GM19372 (cell line): ENCODE data around the gene GCNT1.
"Not testable (repeated sequence)": the region's sequence is repeated elsewhere in the genome, so short reads cannot be mapped to it uniquely, and the experiment has no call there.

Experiments used
- ATAC-seq: cut with Tn5 transposase; IDR thresholded peaks from one replicate; pipeline ENCODE4 v1.9.1; 2021; ENCODE audit warnings: mild to moderate bottlenecking, low read depth, moderate library complexity; ENCODE audit not compliant: unreplicated experiment

GCNT1 gene

DNA sequence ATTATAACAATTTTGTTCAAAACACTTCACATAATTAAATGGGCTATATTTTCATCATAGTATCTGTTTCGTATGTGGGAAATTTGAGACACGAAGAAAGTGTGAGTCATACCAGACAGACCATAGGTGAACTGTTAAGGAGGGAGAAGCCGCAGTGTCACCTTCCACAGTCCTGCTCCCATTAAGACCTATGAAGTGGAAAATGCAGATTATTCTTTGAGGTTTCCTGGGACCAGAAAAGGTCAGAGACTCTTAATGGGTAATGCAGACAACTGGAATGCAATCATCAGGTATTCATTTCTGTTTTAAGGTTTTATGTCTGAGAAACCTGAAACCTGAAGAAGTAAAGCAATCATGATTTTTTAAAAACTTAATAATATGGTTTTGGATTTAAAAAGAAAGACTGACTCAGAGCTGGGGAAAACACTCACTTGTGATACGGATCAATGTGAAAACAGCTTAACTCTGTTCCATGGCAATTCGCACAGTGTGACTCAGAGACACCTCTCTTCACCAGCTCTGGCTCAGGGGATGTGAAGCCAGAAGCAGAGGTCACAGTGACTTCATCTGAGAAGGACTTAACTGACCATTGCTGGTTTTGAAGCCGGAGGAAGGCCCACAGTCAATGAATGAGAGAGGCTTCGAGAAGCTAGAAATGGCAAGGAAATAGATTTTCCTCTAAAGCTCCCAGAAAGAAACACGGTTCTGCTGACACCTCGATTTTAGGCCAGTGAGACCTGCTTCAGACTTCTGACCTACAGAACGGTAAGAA lies 17.2 kb upstream of the GCNT1 start:
- peak; percentile 57 for ATAC-seq

DNA sequence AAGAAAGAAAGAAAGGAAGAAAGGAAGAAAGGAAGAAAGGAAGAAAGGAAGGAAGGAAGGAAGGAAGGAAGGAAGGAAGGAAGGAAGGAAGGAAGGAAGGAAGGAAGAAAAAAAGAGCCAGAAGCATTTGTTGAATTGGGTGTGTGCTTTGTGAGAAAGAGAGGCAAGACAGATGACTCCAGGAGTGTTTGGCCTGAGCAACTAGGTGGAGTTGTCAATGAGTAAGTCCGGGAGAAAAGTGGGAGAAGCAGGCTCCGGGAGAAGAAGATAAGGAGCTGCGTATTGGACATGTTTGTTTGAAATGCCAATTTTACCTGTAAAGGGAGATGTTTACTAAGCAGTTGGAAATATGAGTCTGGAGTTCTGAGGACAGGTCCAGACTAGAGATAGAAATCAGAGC lies 15.1 kb upstream of the GCNT1 start:
- ATAC-seq = no peak

DNA sequence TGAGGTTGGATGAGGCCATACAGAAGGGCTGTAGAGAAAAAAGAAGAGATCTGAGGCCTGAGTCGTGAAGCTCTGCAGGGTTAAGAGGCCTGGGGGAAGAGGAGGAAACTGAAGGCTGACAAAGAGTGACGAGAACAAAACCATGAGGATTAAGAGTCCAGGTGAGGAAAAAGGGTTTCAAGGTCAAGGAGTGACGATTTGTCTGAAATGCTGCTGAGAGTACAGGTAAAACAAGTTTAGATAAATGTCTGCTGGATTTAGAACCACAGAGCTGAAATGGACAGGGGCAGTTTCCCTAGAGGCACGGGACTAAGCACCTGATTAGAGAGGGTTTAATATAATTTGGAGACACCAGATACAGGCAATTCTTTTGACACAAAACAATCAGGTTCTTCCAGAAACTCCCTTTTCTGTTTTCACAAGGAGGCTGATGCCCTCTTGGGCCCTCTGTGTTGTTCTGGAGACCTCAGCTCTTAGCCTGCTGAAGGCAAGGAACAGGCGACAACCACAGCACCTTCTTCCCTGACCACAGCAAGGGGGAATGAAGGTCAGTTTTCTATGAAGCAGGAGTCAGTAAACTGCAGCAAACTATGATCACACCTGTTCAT lies 14.6 kb upstream of the GCNT1 start:
- no peak for ATAC-seq

DNA sequence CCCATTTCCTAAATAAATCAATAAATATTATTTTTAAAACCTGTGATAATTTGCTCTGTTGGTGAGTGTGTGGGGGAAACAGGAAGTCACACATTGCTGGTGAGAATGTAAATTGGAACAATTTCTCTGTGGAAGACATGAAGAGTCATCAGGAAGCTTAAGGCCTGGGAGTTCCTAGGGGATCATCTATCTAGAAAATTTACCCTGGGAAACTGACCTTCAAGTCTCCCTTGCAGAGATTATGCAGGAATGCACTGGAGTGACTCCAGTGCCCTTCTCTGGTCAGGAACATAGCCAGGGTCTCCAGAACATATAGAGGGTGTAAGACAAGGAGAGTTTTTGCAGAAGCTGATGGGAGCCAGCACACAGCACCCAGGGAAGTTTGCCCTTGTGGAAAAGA lies 13.0 kb upstream of the GCNT1 start:
- no peak for ATAC-seq

DNA sequence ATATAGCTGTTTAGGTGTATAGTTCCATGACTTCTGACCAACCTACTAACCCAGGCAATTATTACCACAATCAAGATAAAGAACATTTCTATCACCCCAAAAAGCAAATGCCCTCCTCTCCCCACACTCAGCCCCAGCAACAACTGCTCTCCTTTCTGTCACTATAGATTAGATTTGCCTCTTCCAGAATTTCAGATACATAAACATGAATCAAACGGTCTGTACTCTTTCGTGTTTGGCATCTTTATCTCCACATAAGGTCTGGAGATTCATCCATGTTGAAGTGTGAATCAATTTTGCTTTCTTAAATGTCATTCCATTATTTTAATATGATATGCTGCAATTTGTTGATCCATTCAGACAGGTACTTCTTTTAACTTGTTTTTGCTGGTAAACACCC lies 10.5 kb upstream of the GCNT1 start:
- no peak for ATAC-seq

DNA sequence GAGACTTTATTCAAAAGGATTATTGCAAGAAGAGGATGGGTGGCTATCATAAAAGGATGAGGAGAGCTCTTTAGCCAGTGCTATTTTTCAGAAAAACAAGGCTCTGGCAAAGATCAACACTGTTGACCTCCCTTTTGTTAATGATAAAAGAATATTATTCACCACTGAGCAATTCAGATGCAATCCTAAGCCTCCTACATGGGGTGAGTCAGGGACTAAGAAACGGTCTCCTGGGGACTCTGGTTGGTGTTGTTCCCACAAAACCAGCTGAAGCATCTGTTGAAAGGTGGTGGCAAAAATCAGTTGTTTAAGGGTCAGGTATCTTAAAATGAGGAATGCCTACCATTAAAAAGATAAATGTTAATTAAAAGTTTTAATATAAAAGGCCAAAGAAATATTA lies 7.7 kb upstream of the GCNT1 start:
- ATAC-seq = no peak

DNA sequence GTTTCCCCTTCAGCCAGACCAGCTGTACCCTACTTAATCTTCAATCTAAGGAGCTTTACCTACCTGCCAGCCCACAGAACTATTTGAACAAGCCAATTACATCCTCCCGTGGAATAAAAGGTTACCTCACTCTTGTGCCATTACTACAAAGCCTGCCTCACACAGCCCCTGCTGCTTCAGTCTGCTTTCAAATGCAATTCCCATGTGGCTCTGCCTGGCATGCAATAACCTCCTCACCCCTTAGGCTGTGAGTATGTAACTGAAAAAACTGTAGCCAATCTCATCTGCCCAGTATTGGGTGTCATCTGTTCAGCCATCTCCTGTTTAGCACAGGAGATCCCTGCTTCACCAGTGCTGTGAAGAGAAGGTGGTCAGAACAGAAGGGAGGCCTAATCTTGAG lies 6.1 kb upstream of the GCNT1 start:
- ATAC-seq = no peak

DNA sequence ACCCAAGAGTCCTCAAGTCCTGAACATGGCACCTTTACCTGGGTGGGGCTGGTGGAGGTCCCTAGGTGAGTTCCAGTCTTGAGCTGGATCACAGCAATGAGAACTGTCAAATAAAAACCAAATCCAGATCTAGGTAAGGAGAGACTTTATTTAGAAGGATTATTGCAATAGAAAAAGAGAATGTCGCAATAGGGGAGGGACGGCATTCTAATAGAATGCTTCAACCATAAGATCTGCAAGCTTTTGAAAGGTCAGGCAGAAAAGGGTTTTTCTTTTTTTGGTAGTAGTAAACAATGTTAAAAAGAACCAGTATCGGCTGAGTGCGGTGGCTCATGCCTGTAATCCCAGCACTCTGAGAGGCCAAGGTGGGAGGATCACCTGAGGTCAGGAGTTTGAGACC lies 5.2 kb upstream of the GCNT1 start:
- ATAC-seq = no peak

DNA sequence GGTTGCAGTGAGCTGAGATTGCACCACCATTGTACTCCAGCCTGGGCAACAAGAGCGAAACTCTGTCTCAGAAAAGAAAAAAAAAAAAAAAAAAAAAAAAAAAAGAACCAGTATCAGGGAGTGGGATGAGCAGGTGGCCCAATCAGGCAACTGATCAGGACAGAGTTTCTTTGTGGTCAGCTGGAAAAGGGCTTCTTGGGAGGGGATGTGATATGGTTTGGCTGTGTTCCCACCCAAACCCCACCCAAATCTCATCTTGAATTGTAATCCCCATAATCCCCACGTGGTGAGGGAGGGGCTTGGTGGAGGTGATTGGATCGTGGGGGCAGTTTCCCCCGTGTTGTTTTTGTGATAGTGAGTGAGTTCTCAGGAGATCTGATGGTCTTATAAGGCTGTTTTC lies 4.7 kb upstream of the GCNT1 start:
- ATAC-seq = no peak

DNA sequence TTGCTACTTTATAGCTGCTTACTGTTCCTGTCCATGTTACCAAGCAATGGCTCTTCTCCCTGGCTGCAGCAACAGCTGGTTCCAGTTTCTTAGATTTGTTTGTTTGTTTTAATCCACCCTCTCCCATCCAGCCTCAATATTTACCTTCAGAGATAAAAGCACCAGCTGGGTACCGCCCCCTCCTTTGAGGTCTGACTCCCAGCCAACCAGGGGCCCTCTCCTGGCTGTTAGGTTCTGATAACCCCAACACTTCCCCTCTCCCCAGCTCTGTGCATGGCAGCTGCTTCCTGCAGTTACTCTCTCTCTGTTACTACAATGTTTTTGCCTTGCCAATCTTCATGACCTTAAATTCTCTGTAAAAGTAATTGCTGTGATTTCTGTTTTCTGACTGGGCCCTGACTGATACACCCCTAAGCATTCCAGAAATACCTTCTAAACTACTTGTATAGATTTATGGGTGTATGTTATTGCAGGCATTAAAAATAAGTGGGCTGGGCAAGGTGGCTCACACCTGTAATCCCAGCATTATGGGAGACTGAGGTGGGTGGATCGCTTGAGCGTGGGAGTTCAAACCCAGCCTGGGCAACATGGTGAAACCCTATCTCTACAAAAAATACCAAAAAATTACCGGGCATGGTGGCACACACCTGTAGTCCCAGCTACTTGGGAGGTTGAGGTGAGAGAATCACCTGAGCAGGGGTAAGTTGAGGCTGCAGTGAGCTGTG lies 2.6 kb upstream of the GCNT1 start:
- ATAC-seq = no peak

DNA sequence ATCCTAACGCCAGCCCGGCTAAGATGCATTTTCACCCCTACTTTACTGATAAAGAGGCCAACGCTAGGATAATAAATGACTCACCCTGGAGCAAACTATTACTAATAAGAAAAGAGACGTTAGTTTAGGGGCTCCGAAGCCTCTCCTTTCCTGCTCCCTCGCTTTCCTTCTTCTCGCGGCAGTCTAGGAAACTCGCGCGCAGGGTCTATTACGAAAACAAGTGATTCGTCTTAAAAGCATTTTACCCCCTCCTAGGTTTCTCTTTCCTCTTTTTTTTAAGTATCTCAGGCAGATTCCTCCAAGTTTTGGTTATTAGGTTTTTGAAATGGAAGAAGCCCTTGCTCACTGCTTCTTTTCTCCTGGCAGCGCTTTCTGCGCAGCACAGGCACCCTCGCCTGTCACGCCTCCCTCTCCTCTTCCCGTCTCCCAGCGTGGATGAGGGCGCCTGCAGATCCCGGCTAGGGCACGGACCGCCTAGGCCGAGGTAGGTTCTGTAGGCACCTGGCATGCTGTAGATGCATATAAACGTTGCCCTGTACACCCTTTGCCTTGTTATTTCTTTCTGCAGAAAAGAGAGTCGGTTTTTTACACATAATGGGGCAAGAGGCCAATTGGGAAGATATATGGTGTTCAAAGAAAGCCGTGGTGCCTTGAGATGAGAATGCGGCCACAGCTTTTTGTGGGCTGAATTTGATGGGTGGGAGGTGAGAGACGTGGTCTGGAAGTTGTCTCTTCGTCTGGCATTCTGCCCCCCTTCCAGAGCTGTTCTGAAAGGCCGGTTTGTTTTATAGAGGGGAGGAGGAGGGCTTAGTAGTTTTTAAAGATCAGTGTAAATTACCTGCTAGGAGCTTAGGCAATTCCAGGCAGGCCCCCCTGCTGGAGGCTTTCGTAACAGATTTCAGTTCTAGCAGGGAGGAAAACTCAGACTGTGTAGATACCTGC lies 983 bp downstream of the GCNT1 start:
- no peak for ATAC-seq

DNA sequence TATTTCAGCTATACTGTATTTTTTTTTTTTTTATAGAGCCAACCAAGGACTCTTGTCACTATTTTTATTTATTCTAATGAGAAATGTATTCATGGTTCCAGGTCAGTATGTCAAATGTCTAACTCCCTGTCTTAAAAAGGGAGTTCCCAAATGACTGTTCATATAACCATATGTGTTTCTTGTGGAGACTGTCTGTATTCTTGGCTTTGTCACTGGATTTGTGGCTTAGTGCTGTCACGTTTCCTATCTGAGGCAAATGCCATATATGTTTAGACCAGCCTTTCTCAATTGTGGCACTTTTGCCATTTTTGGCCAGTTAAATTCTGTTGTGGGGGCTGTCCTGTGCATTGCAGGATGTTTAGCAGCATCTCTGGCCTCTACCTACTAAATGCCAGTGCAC lies 3.1 kb downstream of the GCNT1 start:
- ATAC-seq = no peak

DNA sequence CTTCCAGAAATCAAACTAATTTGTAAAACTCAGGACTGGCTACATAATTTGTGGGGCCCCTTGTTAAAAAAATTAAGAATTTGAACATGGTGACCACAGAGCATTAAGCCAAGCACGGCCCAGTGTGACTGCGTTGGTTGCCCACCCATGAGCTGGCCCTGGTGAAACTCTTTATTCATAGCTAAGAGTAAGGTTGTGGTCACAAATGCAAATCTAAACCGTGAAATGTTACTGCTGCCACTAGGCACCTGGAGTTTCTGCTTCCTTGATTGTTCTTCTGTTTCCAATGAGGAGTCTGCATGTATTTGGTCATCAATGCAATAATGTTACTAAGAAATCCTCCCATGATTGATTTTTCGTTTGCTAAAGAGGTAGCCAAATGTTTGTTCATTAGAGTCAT lies 4.2 kb downstream of the GCNT1 start:
- no peak for ATAC-seq

DNA sequence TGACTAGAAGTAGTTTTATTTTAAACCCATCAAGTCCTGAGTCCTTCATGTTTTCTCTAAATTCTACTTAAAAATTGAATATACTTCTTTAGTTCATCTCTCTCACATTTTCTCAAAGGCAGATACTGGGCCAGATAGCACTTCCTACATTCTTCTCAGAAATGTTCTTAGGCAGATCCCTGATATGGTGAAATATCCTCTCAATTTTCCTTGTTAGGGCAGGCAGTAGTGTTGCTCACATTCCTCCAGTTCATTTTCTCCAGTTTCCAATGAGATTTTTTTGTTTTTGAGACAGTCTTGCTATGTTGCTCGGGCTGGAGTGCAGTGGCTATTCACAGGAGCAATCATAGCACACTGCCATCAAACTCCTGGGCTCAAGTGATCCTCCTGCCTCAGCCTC lies 5.7 kb downstream of the GCNT1 start:
- ATAC-seq = no peak

DNA sequence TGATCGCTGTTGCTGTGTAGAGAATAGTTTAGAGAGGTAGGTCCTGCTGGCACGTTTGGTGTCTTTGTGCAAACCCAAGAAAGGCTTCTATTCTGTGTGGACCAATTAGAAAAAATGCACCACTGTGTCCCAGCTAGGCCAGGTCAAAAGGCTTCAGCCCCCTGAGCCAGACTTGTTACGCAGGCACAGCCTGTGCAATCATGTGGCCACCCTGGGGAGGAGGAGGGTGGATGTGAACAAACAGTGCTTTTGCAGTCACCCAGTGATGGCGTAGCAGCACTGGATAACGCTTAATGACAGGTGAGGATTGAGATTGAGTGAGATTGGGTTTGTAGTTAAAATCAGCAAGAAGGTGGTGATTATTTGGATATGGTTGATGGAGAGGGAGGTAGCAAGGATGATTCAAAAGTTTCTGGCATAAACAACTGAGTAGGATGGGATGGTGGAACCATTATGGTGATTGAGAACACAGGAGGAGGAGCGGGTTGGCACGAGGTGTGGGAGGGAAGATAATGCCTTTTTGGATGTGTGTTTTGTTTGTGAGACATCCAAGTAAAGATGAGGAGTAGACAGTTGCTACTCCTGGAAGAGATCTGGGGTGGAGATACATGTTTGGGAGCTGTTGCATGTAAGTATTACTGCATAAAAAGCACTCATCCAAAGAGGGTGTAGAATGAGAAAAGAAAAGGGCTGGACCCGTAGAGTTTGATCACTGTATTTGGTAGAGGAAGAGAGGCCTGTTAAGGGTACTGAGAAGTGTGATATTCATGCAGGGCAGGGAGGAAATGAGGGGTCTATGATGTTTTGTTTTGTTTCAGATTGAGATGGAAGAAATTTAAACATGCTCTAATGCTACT lies 6.7 kb downstream of the GCNT1 start:
- ATAC-seq = no peak

DNA sequence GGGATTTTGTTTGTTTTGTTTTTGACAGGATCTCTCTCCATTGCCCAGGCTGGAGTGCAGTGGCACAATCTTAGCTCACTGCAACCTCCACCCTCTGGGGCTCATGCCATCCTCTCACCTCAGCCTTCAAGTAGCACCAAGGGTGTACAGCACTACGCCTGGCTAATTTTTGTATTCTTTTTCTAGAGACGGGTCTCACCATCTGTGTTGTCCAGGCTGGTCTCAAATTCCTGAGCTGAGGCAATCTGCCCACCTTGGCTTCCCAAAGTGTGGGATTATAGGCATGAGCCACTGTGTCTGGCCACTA lies 7.3 kb downstream of the GCNT1 start:
- no peak for ATAC-seq

DNA sequence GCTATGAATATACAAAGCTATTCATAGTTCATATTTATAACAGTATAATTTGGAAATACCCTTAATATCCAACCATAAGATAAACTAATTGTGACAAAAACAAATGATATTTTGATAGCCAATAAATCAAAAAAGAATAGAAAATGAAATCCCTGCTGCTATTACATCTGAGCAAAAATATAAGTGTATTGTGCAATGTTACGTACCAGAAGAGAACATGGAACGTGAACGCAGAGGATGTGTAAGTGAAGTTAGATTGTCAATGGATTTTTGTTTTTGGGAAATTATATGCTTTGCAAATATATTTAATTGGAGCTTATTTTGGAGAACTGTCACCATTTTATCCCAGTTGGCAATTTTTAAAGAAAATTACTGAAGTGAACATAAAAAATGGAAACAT lies 15.4 kb downstream of the GCNT1 start:
- ATAC-seq = no peak

DNA sequence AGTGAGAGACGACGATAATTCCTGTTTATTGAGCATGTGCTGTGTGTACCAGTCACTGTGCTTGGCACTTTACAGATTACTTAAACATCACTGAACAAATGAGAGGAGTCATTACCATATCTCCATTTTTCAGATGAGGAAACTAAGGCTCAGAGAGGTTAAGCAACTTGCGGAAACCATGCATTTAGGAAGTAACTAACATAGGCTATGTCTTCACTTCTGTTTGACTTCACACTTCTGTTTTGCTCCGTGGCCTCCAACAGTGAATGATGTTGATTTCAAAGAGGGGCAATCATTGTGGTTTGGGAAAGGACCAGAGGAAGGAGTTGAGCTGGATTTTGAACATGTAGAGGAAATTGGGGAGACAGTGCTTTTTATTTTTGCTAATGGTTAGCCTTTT lies 16.7 kb downstream of the GCNT1 start:
- ATAC-seq = no peak

DNA sequence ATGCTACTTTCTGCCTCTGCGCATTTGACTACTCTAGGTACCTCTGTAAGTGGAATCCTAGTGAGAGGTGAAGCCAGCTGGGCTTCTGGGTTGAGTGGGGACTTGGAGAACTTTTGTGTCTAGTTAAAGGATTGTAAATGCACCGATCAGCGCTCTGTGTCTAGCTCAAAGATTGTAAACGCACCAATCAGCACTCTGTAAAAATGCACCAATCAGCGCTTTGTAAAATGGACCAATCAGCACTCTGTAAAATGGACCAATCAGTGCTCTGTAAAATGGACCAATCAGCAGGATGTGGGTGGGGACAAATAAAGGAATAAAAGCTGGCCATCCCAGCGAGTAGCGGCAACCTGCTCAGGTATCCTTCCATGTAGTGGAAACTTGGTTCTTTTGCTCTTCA lies 18.8 kb downstream of the GCNT1 start:
- ATAC-seq = not testable (repeated sequence)

DNA sequence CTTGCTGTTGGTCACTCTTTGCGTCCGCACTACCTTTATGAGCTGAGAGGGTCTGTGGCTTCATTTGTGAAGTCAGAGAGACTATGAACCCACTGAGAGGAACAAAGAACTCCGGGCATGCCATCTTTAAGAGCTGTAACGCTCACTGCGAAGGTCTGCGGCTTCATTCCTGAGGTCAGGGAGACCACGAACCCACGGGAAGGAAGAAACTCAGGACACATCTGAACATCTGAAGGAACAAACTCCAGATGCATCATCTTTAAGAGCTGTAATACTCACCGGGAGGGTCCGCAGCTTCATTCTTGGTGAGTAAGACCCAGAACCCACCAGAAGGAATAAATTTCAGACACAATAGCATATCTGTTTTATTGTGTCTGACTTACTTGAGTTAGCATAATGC lies 19.2 kb downstream of the GCNT1 start:
- ATAC-seq = no peak
